ENCODE results near the gene ARHGEF40.

The ARHGEF40 gene

GRCh38 chr14:21084396-21084795 is 14.3 kb downstream of the ARHGEF40 start:
- DNase-seq: no peak

GRCh38 chr14:21084998-21085853 is 15.1 kb downstream of the ARHGEF40 start:
- DNase-seq: peak; percentile 81

GRCh38 chr14:21086908-21087293 is 16.8 kb downstream of the ARHGEF40 start:
- no peak for DNase-seq

- DNase-seq: peak; percentile 81
These were observed 17.4 kb downstream of the ARHGEF40 start for GRCh38 chr14:21087294-21088091.

GRCh38 chr14:21088687-21089086 is 18.6 kb downstream of the ARHGEF40 start:
- no peak for DNase-seq

- DNase-seq: no peak
These were observed 19.2 kb downstream of the ARHGEF40 start for GRCh38 chr14:21089271-21089670.

- DNase-seq: no peak
These were observed 19.7 kb downstream of the ARHGEF40 start for GRCh38 chr14:21089877-21090193.

GRCh38 chr14:21090194-21090939 is 20.3 kb downstream of the ARHGEF40 start:
- DNase-seq: no peak

- no peak for DNase-seq
These were observed 21.0 kb downstream of the ARHGEF40 start for GRCh38 chr14:21090940-21091663.

GRCh38 chr14:21091821-21092272 is 21.7 kb downstream of the ARHGEF40 start:
- DNase-seq: no peak

GRCh38 chr14:21092273-21093011 is 22.3 kb downstream of the ARHGEF40 start:
- peak; percentile 67 for DNase-seq

- DNase-seq: no peak
These were observed 22.9 kb downstream of the ARHGEF40 start for GRCh38 chr14:21093018-21093417.

GRCh38 chr14:21093769-21094681 is 23.9 kb downstream of the ARHGEF40 start:
- no peak for DNase-seq

GRCh38 chr14:21095430-21096205 is 25.5 kb downstream of the ARHGEF40 start:
- DNase-seq: no peak

- DNase-seq: no peak
These were observed 26.3 kb downstream of the ARHGEF40 start for GRCh38 chr14:21096438-21096837.

- DNase-seq: no peak
These were observed 27.0 kb downstream of the ARHGEF40 start for GRCh38 chr14:21096978-21097635.

GRCh38 chr14:21097636-21098075 is 27.6 kb downstream of the ARHGEF40 start:
- no peak for DNase-seq

GRCh38 chr14:21098076-21098891 is 28.2 kb downstream of the ARHGEF40 start, which contains the start of gene ZNF219:
TSS of gene ZNF219 (minus strand) at chr14:21098655. CDS start at chr14:21093591, 5,064 bp downstream.
- DNase-seq: peak; percentile 17
